Measurements from ENCODE around the gene TLCD5. TPM values are rescaled to one million over a fixed set of nuclear protein-coding genes. Genes with fewer than 3 reads are reported as not detected.

Gene TLCD5
- 1.1 and 3.9 TPM in 2 replicates for total RNA-seq

GRCh38 chr11:120324932-120325810 lies at the start of gene TLCD5:
TSS of gene TLCD5 (plus strand) at chr11:120325299. CDS start at chr11:120327442, 2,143 bp downstream.

GRCh38 chr11:120335908-120336640 lies 11.0 kb downstream of the TLCD5 start, which contains the start of gene ARHGEF12:
TSS of gene ARHGEF12 (plus strand) at chr11:120336413. CDS start at chr11:120337244, 831 bp downstream.

Other genes starting within 250 kb of the TLCD5 start
- gene TRIM29, start 187.2 kb upstream of the TLCD5 start, total RNA-seq: not detected in 2 replicates
- gene OAF, start 114.3 kb upstream of the TLCD5 start, total RNA-seq: 41.5 and 49.9 TPM in 2 replicates
- gene POU2F3, start 85.2 kb upstream of the TLCD5 start, total RNA-seq: not detected in 2 replicates
- 35.7 and 44.7 TPM in 2 replicates for gene ARHGEF12, start 11.1 kb downstream of the TLCD5 start, total RNA-seq
- gene GRIK4, start 186.4 kb downstream of the TLCD5 start, total RNA-seq: not detected in 2 replicates

Data from cardiac atrium fibroblast (primary cell).